ENCODE data around the gene B3GNT3. TPM values are rescaled to one million over a fixed set of nuclear protein-coding genes. Genes with fewer than 3 reads are reported as not detected.

B3GNT3 gene
- total and polyA plus RNA-seq, 2 of the 13 experiments (the other 11 are each of a cell fraction or from before 2014, with no cell fraction given), result 0.86 to 4.0 TPM

DNA sequence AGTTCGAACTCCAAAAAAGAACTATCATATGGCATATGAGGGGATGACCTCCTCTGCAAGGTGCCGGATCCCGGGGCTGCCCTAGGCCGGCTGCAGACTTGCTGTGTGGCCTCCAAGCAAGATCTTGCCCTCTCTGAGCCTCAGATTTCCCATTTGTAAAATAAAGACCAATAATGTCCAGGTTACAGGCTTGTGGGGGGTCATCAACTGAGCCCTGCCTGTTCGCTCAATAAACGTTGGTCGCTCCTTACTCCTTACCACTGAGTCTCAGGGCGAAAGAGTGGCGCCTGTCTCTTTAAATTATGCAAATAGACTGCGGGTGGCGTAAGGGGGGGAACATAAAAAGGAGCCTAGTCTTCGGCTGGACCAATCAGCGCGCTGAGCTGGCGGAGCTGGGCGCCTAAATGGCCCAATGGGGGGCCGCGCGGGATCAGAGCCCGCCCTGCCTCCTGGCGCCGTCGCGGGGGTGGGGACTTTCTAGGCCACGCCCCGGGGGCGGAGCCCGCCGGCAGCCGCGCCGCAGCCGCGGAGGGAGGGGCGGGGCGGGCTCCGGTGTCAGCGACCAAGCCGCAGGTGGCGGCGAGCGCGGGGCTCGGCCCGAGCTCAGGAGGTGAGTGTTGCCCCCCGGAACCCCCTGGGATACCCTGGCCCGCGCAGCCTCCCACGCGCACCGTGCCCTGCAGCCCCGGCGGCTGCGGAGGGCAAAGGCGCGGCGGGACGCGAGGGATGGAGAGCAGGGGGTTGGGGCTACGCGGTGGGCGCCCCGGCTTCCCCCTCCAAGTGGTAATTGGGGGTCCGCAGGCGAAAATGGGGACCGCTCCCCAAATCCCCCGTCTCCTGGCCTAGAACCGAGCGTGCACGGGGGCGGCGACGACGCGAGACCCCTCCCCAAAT lies 47.5 kb upstream of the B3GNT3 start (continued):
- 0 out of 2 replicates have a peak, but pooled peaks have one; percentile 29 for TF ChIP-seq ZNF766 (CRISPR knock-in tag; IDR thresholded peaks at IDR 0.05; ENCODE audit: borderline replicate concordance)
- no peak for TF ChIP-seq HOXA7 (CRISPR knock-in tag; IDR thresholded peaks at IDR 0.05)
- TF ChIP-seq, protein P1, sequence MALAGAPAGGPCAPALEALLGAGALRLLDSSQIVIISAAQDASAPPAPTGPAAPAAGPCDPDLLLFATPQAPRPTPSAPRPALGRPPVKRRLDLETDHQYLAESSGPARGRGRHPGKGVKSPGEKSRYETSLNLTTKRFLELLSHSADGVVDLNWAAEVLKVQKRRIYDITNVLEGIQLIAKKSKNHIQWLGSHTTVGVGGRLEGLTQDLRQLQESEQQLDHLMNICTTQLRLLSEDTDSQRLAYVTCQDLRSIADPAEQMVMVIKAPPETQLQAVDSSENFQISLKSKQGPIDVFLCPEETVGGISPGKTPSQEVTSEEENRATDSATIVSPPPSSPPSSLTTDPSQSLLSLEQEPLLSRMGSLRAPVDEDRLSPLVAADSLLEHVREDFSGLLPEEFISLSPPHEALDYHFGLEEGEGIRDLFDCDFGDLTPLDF (CRISPR knock-in tag; IDR thresholded peaks at IDR 0.05), result 0 out of 2 replicates have a peak, but pooled peaks have one; percentile 37
- TF ChIP-seq HOXD1 (CRISPR knock-in tag; IDR thresholded peaks at IDR 0.05), result no peak
- TF ChIP-seq GATAD1 (CRISPR knock-in tag; IDR thresholded peaks at IDR 0.05), result no peak
- TF ChIP-seq SOX13 (IDR thresholded peaks at IDR 0.05), result no peak
- no peak for TF ChIP-seq SOX13 (CRISPR knock-in tag; conservative IDR thresholded peaks at IDR 0.05 in 1 of 2, IDR thresholded peaks at IDR 0.05 in 1 of 2)
- TF ChIP-seq POLR2AphosphoS5 (IDR thresholded peaks at IDR 0.05; ENCODE audit: low read depth, low read length), result no peak
- TF ChIP-seq, protein P2, sequence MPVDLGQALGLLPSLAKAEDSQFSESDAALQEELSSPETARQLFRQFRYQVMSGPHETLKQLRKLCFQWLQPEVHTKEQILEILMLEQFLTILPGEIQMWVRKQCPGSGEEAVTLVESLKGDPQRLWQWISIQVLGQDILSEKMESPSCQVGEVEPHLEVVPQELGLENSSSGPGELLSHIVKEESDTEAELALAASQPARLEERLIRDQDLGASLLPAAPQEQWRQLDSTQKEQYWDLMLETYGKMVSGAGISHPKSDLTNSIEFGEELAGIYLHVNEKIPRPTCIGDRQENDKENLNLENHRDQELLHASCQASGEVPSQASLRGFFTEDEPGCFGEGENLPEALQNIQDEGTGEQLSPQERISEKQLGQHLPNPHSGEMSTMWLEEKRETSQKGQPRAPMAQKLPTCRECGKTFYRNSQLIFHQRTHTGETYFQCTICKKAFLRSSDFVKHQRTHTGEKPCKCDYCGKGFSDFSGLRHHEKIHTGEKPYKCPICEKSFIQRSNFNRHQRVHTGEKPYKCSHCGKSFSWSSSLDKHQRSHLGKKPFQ (CRISPR knock-in tag; IDR thresholded peaks at IDR 0.05; ENCODE audit: insufficient replicate concordance), result no peak
- TF ChIP-seq, protein P3, sequence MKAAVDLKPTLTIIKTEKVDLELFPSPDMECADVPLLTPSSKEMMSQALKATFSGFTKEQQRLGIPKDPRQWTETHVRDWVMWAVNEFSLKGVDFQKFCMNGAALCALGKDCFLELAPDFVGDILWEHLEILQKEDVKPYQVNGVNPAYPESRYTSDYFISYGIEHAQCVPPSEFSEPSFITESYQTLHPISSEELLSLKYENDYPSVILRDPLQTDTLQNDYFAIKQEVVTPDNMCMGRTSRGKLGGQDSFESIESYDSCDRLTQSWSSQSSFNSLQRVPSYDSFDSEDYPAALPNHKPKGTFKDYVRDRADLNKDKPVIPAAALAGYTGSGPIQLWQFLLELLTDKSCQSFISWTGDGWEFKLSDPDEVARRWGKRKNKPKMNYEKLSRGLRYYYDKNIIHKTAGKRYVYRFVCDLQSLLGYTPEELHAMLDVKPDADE (CRISPR knock-in tag; IDR thresholded peaks at IDR 0.05), result no peak
- 0 out of 2 replicates have a peak, but pooled peaks have one; percentile 15 for TF ChIP-seq MED1 (CRISPR knock-in tag; IDR thresholded peaks at IDR 0.05)
- no peak for TF ChIP-seq ZSCAN21 (CRISPR knock-in tag; IDR thresholded peaks at IDR 0.05; ENCODE audit: borderline replicate concordance)
- TF ChIP-seq, protein P4, sequence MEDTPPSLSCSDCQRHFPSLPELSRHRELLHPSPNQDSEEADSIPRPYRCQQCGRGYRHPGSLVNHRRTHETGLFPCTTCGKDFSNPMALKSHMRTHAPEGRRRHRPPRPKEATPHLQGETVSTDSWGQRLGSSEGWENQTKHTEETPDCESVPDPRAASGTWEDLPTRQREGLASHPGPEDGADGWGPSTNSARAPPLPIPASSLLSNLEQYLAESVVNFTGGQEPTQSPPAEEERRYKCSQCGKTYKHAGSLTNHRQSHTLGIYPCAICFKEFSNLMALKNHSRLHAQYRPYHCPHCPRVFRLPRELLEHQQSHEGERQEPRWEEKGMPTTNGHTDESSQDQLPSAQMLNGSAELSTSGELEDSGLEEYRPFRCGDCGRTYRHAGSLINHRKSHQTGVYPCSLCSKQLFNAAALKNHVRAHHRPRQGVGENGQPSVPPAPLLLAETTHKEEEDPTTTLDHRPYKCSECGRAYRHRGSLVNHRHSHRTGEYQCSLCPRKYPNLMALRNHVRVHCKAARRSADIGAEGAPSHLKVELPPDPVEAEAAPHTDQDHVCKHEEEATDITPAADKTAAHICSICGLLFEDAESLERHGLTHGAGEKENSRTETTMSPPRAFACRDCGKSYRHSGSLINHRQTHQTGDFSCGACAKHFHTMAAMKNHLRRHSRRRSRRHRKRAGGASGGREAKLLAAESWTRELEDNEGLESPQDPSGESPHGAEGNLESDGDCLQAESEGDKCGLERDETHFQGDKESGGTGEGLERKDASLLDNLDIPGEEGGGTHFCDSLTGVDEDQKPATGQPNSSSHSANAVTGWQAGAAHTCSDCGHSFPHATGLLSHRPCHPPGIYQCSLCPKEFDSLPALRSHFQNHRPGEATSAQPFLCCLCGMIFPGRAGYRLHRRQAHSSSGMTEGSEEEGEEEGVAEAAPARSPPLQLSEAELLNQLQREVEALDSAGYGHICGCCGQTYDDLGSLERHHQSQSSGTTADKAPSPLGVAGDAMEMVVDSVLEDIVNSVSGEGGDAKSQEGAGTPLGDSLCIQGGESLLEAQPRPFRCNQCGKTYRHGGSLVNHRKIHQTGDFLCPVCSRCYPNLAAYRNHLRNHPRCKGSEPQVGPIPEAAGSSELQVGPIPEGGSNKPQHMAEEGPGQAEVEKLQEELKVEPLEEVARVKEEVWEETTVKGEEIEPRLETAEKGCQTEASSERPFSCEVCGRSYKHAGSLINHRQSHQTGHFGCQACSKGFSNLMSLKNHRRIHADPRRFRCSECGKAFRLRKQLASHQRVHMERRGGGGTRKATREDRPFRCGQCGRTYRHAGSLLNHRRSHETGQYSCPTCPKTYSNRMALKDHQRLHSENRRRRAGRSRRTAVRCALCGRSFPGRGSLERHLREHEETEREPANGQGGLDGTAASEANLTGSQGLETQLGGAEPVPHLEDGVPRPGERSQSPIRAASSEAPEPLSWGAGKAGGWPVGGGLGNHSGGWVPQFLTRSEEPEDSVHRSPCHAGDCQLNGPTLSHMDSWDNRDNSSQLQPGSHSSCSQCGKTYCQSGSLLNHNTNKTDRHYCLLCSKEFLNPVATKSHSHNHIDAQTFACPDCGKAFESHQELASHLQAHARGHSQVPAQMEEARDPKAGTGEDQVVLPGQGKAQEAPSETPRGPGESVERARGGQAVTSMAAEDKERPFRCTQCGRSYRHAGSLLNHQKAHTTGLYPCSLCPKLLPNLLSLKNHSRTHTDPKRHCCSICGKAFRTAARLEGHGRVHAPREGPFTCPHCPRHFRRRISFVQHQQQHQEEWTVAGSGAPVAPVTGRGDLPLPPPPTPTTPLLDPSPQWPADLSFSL (CRISPR knock-in tag; IDR thresholded peaks at IDR 0.05), result no peak
- no peak for TF ChIP-seq ZFP82 (CRISPR knock-in tag; IDR thresholded peaks at IDR 0.05; ENCODE audit: borderline replicate concordance)
- no peak for TF ChIP-seq ZBTB8A (CRISPR knock-in tag; IDR thresholded peaks at IDR 0.05; ENCODE audit: borderline replicate concordance, low read depth)
- TF ChIP-seq, protein P5, sequence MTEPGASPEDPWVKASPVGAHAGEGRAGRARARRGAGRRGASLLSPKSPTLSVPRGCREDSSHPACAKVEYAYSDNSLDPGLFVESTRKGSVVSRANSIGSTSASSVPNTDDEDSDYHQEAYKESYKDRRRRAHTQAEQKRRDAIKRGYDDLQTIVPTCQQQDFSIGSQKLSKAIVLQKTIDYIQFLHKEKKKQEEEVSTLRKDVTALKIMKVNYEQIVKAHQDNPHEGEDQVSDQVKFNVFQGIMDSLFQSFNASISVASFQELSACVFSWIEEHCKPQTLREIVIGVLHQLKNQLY (CRISPR knock-in tag; IDR thresholded peaks at IDR 0.05), result no peak
- TF ChIP-seq ZNF501 (CRISPR knock-in tag; IDR thresholded peaks at IDR 0.05), result no peak
- peak; percentile 53 for TF ChIP-seq SP5 (CRISPR knock-in tag; IDR thresholded peaks at IDR 0.05; ENCODE audit: borderline replicate concordance, low read depth)

Measured in HepG2 (cell line).